GM18498 (cell line): Measurements from ENCODE around the gene SPACA6.
"Not testable (repeated sequence)": the region's sequence is repeated elsewhere in the genome, so short reads cannot be mapped to it uniquely, and the experiment has no call there.

ENCODE experiments used
- ATAC-seq: cut with Tn5 transposase; IDR thresholded peaks from one replicate; pipeline ENCODE4 v1.9.1; 2021; ENCODE audit warnings: mild to moderate bottlenecking, moderate library complexity; ENCODE audit not compliant: unreplicated experiment

The SPACA6 gene

DNA sequence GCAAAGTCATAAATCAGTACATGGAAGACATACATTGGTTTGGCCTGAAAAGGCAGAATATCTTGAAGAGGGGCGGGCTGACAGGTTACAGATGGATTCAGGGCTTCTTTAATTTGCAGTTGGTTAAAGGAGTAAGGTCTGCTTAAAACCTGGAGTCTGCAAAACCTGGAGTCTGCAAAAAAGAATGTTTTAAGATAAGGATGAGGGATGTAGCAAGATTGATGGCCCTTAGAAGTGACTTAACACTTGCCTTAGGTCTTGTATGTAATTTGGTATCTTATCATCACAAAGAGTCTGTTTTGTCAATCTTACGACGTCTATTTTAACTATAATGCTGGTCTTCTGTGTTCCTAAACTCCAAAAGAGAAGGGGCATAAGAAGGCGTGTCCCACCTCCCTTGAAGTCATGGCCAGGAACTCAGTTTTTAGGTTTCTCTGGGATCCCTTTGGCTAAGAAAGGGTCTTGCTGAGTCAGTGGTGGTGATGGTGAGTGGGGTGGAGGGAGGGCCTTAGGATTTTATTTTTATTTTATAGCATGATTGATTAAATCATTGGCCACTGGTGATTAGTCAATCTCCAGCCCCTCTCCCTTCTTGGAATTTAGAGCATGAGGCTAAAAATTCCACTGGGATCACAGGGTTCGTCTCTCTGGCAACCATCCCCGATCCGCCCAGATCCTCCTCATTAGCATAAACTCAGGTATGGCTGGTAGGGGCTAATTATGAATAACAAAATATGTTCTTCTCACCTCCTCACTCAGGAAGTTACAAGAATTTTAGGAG is 40.8 kb downstream of the SPACA6 start:
- ATAC-seq = no peak

GRCh38 chr19:51735759-51736449 is 42.8 kb downstream of the SPACA6 start:
- no peak for ATAC-seq

- no peak for ATAC-seq
Observed at GRCh38 chr19:51737389-51737788, 44.3 kb downstream of the SPACA6 start.

- no peak for ATAC-seq
Observed at GRCh38 chr19:51737924-51738323, 44.8 kb downstream of the SPACA6 start.

- ATAC-seq = not testable (repeated sequence)
Observed at GRCh38 chr19:51738523-51738922, 45.4 kb downstream of the SPACA6 start.

GRCh38 chr19:51739466-51740213 is 46.5 kb downstream of the SPACA6 start:
- ATAC-seq = no peak

- no peak for ATAC-seq
Observed at GRCh38 chr19:51740356-51740755, 47.2 kb downstream of the SPACA6 start.

- no peak for ATAC-seq
Observed at GRCh38 chr19:51742789-51743188, 49.7 kb downstream of the SPACA6 start.

DNA sequence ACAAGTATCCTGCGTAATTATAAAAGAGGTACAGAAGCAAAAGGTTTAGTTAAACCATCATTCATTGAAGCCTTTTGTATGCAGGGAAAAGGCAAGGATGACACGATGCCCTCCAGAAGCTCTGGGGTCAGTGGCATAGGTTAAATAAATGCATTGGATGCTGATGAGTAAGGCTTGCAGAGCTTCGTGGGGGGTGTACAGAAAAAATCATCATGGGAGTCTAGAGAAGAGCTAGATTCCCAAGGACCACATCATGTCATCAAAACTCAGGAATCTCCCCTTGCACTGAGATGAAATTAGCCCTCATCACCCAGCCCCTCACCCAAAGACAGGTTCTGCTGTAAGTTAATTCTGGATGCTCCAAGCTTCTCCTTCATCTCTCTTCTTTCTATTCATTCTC is 50.3 kb downstream of the SPACA6 start:
- no peak for ATAC-seq

DNA sequence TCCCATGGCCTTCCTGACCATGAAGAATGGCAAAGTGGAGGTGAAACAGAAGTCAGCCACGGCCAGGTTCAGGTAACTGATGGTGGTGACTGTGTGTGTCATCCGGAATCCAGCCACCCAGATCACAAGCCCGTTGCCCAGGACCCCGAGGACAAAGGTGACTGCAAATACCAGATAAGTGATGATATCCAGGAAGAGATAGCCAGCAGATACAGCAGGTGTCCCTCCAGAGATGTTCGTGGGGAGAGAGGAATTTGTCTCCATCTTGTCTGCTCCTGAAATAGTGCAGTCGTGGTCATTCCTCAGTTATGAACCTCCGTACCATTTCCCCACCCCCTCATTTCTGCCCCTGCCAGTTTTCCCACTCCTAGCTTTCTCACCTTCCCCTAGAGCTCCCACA is 53.6 kb downstream of the SPACA6 start:
- ATAC-seq = no peak

DNA sequence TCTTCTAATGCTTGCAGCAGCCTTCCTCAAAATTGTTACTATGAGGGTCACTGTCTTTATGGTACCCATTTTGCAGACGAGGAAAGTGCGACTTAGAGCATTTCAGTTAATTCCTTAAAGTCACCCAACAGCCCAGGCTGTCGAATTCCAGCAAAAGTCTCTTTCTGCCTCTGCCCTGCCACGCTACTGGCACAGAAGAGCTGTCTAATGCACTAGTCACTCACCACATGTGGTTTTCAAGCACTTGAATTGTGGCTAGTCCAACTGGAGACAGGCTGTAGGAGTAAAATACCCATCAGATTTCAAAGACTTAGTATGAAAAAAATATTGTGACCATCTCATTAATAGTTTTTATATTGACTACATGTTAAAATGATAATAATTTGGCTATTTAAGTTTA is 56.8 kb downstream of the SPACA6 start:
- ATAC-seq = no peak

DNA sequence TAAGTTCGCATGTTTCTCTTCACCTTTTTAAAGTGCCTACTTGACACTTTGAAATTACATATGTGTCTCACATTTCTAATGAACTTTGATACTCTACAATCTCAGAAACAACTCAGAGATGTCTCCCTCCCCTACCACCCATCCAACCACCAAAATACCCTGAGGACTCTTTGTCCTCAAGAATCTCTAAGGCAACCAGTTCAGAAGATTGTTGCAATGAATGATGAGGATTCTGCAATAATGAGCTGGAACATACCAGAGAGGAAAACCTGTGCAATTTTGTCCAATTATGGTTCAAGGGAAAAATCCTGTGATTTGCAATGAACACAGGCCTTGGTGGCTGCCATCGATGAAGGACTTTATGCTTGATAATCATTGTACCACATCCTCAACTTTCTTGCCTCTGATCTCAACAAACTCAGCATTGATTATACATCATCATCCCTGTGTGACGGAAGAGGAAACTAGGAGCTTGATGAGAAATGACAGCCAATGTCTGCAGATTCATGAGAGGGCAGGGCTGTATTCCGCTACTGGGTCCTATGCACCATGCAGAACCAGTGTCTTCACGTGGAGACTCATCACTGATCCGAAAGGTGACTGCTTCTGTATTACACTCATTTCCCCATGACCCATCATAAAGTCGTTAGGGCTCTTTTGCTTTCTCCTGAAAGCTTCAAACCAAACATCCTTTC is 57.4 kb downstream of the SPACA6 start:
- no peak for ATAC-seq

- no peak for ATAC-seq
Observed at GRCh38 chr19:51751655-51752054, 58.5 kb downstream of the SPACA6 start, which contains the start of gene FPR1. Gene FPR1, minus strand, starts transcription at chr19:51751878. Its CDS starts 4,884 bp downstream, at chr19:51746994.

GRCh38 chr19:51754109-51754508 is 61.0 kb downstream of the SPACA6 start:
- ATAC-seq = no peak

GRCh38 chr19:51754770-51755169 is 61.6 kb downstream of the SPACA6 start:
- ATAC-seq = no peak
